Measurements from ENCODE around the gene RFX7.

Gene RFX7

DNA sequence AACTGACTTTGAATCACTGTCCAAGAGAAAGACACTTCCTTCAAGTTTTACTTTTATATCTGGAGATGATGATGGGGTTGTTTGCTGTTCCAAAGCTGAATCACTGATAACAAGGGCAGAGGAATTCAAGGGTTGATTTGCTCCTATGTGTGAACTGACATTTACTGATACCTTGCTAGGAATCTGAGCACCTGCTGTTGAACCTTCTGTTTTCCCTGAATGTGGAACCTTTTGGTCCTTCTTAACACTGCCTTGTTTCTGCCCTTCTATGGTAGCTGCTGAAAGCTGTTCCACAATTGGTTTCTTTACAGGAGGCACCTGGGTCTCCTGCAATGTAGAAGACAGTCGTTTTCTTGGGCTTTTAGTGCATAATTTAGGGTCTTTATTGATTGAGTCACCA lies 148.3 kb downstream of the RFX7 start:
- TF ChIP-seq, protein P1, sequence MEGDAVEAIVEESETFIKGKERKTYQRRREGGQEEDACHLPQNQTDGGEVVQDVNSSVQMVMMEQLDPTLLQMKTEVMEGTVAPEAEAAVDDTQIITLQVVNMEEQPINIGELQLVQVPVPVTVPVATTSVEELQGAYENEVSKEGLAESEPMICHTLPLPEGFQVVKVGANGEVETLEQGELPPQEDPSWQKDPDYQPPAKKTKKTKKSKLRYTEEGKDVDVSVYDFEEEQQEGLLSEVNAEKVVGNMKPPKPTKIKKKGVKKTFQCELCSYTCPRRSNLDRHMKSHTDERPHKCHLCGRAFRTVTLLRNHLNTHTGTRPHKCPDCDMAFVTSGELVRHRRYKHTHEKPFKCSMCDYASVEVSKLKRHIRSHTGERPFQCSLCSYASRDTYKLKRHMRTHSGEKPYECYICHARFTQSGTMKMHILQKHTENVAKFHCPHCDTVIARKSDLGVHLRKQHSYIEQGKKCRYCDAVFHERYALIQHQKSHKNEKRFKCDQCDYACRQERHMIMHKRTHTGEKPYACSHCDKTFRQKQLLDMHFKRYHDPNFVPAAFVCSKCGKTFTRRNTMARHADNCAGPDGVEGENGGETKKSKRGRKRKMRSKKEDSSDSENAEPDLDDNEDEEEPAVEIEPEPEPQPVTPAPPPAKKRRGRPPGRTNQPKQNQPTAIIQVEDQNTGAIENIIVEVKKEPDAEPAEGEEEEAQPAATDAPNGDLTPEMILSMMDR (IDR thresholded peaks at IDR 0.05), result no peak
- Histone ChIP-seq H3K27ac (no peak overlapping the region), H3K4me3 (no peak overlapping the region)
- no peak for DNase-seq (ENCODE audit: low spot score)

DNA sequence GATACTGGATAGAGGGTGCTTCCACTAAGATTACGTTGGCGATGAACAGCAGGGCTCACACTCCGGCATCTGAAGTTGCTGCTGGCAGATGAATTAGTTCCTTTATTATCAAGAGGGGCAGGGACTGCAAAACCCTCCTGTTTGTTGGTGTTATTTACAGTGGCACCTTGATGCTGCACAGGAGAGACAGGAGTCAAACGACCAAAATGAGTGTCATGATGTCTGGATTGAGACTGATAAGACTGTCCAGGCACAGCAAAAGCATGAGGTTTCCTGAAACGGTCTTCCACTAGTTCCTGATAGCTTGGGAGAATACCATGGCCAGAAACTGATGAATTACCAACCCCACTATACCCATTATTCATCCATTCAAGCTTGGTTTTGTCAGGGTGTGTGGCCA lies 149.5 kb downstream of the RFX7 start:
- DNase-seq (ENCODE audit: low spot score), result no peak
- TF ChIP-seq, protein P1 (IDR thresholded peaks at IDR 0.05), result no peak
- no peak overlapping the region for H3K4me3 ChIP-seq
- no peak overlapping the region for H3K27ac ChIP-seq

DNA sequence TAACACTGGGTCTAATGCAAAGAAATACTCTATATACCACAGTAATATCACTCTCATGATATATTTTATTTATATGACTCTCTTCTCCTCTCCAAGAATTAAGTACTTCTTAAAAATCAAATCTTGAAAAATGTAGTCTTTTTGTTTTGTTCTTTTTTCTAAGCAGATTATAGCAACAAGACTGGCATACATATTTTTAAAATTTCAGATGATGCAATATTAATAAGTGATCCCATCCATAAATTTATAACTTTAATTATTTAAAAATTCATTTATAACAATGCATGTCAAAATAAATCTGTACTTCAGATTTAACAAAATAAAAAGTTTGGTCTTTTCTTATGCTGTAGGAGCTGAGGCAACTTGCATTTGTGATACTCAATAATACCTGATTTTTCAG lies 155.3 kb downstream of the RFX7 start:
- TF ChIP-seq, protein P1 (IDR thresholded peaks at IDR 0.05), result no peak
- DNase-seq (ENCODE audit: low spot score), result no peak
- H3K4me3 ChIP-seq, result no peak overlapping the region
- no peak overlapping the region for H3K27ac ChIP-seq

DNA sequence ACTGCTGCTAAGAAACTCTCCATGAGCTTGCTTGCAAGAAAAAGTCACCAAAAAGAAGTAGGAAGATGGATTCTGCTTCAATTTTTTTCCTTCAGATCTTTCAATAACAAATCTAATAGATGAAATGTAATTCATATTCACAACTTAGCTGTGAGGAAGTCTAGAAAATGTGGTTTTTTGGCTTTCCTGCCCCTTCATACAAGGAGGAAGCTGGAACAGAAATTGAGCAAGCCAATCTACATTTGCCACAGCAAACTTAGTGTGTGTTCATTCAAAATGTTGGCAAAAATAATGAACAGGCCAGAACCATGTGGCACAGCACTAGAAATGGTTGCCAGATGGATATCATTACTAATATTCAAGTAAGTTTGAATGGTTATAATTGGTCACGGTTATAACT lies 157.1 kb downstream of the RFX7 start:
- Histone ChIP-seq H3K4me3 (no peak overlapping the region), H3K27ac (no peak overlapping the region)
- TF ChIP-seq, protein P1 (IDR thresholded peaks at IDR 0.05), result no peak
- DNase-seq (ENCODE audit: low spot score), result no peak

DNA sequence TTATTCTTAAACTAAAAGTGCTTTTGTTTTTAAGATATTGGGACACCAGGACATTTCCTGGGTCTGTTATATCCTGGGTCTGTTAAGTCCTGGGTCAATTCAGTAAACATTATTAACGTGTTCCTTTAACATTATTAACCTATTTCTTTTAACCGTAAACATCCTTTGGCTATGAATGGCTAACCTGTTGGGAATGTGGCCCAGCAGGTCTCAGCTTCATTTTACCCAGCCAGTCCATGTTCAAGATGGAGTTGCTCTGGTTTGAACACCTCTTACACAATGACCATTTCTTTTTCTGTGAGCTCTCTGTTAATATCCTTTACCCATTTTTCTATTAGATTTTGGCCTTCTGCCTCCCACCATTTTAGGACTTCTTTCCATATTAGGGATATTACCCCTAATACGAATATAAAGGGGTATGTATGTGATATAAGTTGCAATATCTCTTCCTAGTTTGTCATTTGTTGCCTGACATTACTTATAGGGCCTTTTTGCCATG lies 161.4 kb downstream of the RFX7 start:
- DNase-seq (ENCODE audit: low spot score), result no peak
- TF ChIP-seq, protein P1 (IDR thresholded peaks at IDR 0.05), result no peak
- Histone ChIP-seq H3K27ac (no peak overlapping the region), H3K4me3 (no peak overlapping the region)

DNA sequence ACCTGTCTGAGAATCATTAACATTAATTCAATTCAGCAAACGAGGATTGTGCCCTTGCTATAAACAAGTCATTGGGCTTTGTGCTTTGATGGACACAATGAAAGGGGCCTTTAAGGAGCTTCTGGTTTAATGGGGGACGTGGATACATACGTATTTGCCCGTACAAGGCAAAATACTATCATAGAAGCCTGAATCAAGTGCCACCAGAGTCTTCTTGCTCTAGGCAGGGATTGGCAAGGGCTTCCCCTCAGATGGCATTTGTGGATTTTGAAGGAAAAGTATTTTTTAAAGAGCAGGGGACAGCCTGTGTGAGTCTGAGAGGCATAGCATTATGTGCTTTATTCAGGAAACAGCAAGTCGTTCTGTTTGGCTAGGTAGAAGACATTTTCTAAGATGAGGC lies 166.6 kb downstream of the RFX7 start:
- no peak overlapping the region for H3K4me3 ChIP-seq
- no peak overlapping the region for H3K27ac ChIP-seq
- no peak for DNase-seq (ENCODE audit: low spot score)
- TF ChIP-seq, protein P1 (IDR thresholded peaks at IDR 0.05), result no peak

DNA sequence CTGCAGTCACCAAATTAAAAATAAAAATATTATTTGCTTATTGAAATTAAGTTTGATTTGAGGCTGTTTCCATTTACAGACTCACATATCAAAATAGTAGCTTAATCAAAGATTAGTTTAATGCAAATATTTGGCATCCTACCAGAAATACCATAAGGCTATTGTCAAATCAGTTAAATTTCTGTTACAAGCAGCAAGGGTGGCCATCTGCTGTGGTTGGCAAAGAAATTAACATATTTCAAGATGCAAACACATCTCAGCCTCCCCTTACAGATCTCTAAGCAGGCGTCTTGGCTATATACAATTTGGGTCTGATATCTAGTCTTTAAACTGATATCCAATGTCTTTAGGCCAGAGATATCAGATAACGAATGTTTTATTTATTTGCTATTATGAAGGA lies 167.0 kb downstream of the RFX7 start:
- TF ChIP-seq, protein P1 (IDR thresholded peaks at IDR 0.05), result no peak
- no peak for DNase-seq (ENCODE audit: low spot score)
- Histone ChIP-seq H3K27ac (no peak overlapping the region), H3K4me3 (no peak overlapping the region)
